Endodermal cell (in vitro differentiated cells): ENCODE results near the gene FMR1. TPM values are rescaled to one million over a fixed set of nuclear protein-coding genes. Genes with fewer than 3 reads are reported as not detected.

ENCODE experiments used
- DNase-seq: peaks from one replicate; pipeline ENCODE4 v3.0.0-alpha.2; 2017
- H3K27ac ChIP-seq: 2 replicates; pipeline ENCODE4 v1.5.1; 2013; ENCODE audit warnings: mild to moderate bottlenecking, low read depth, low read length, moderate library complexity
- H3K27me3 ChIP-seq: 2 replicates; pipeline ENCODE4 v1.6.1; 2013; ENCODE audit warnings: mild to moderate bottlenecking, low read length, moderate library complexity; ENCODE audit not compliant: insufficient read depth, control insufficient read depth, poor library complexity, severe bottlenecking
- H3K36me3 ChIP-seq: 2 replicates; pipeline ENCODE4 v1.7.0; 2013; ENCODE audit warnings: mild to moderate bottlenecking, low read length, moderate library complexity; ENCODE audit not compliant: control insufficient read depth, insufficient read depth
- H3K4me1 ChIP-seq: one replicate; pipeline ENCODE4 v1.7.0; 2013; ENCODE audit warnings: low read length; ENCODE audit not compliant: control insufficient read depth, insufficient read depth
- H3K4me3 ChIP-seq: 2 replicates; pipeline ENCODE4 v1.5.1; 2013; ENCODE audit warnings: mild to moderate bottlenecking, low read length, moderate library complexity
- H3K9ac ChIP-seq: 2 replicates; pipeline ENCODE4 v1.6.1; 2013; ENCODE audit warnings: mild to moderate bottlenecking, low read length, moderate library complexity; ENCODE audit not compliant: poor library complexity, severe bottlenecking; ENCODE audit errors: extremely low read depth
- H3K9me3 ChIP-seq: 2 replicates; pipeline ENCODE4 v1.6.1; 2013; ENCODE audit warnings: mild to moderate bottlenecking, low read length, moderate library complexity; ENCODE audit not compliant: control insufficient read depth
- H3K27ac Mint-ChIP-seq: 2 replicates; pipeline ENCODE4 v1.8.0; 2020; ENCODE audit warnings: mixed read lengths
- H3K27me3 Mint-ChIP-seq: 2 replicates; pipeline ENCODE4 v1.8.0; 2021; ENCODE audit warnings: mild to moderate bottlenecking, mixed read lengths; ENCODE audit not compliant: insufficient read depth
- H3K36me3 Mint-ChIP-seq: 2 replicates; pipeline ENCODE4 v1.8.0; 2020; ENCODE audit warnings: low read depth, mixed read lengths
- H3K4me1 Mint-ChIP-seq: 2 replicates; pipeline ENCODE4 v1.8.0; 2020; ENCODE audit warnings: mixed read lengths
- H3K4me3 Mint-ChIP-seq: 2 replicates; pipeline ENCODE4 v1.8.0; 2020; ENCODE audit warnings: mild to moderate bottlenecking, moderate library complexity, mixed read lengths
- H3K9me3 Mint-ChIP-seq: 2 replicates; pipeline ENCODE4 v1.8.0; 2020; ENCODE audit warnings: mild to moderate bottlenecking, mixed read lengths
- WGBS, 2 experiments: methylation state at CpG; one replicate each; pipeline versions ENCODE4 v1.1.5 to v1.1.7; 2013; ENCODE audit warnings: missing lambda C conversion rate in 2 of 2, mixed read lengths in 1 of 2; ENCODE audit not compliant: insufficient coverage in 1 of 2, insufficient read length in 1 of 2; 5-methylcytosine and 5-hydroxymethylcytosine counted together
- total RNA-seq, 2 donors: library from RNA; stranded (reverse); fragmentation: NEBNext Ultra II Directional in 1 of 2; extraction: Animal tissue kit (Norgen Biotek cat#: 25700) in 1 of 2; gene quantifications; 2 replicates in 1 of 2; 3 replicates in 1 of 2; pipeline ENCODE4 v1.2.1, GENCODE V29; 2021
- TF ChIP-seq, protein P1 (sequence below): fragments of 200-600 bp; sonication (generic); conservative IDR thresholded peaks from 2 replicates; pipeline ENCODE4 v1.5.0; 2021; ENCODE audit warnings: antibody characterized with exemption, mild to moderate bottlenecking

FMR1 gene
- total RNA-seq, 2 donors from 2014 or later: 55.4 to 59.1 TPM

DNA sequence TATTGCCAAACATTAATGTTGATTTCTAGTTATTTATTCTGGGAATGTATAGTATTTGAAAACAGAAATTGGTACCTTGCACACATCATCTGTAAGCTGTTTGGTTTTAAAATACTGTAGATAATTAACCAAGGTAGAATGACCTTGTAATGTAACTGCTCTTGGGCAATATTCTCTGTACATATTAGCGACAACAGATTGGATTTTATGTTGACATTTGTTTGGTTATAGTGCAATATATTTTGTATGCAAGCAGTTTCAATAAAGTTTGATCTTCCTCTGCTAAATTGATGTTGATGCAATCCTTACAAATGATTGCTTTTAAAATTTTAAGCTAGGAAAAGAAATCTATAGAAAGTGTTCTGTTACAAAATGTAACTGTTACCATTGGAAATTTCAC lies 38.6 kb downstream of the FMR1 start:
- Histone ChIP-seq H3K27ac (no peak overlapping the region), H3K36me3 (peaks cover 38% of the 10 kb centered on the region), H3K27me3 (no peaks in the 10 kb centered on the region), H3K9me3 (no peaks in the 10 kb centered on the region), H3K4me1 (no peaks in the 10 kb centered on the region), H3K9ac (no peak overlapping the region), H3K4me3 (no peak overlapping the region)
- peaks cover 42% of the 10 kb centered on the region for H3K9me3 Mint-ChIP-seq
- no peak for DNase-seq
- TF ChIP-seq, protein P1, sequence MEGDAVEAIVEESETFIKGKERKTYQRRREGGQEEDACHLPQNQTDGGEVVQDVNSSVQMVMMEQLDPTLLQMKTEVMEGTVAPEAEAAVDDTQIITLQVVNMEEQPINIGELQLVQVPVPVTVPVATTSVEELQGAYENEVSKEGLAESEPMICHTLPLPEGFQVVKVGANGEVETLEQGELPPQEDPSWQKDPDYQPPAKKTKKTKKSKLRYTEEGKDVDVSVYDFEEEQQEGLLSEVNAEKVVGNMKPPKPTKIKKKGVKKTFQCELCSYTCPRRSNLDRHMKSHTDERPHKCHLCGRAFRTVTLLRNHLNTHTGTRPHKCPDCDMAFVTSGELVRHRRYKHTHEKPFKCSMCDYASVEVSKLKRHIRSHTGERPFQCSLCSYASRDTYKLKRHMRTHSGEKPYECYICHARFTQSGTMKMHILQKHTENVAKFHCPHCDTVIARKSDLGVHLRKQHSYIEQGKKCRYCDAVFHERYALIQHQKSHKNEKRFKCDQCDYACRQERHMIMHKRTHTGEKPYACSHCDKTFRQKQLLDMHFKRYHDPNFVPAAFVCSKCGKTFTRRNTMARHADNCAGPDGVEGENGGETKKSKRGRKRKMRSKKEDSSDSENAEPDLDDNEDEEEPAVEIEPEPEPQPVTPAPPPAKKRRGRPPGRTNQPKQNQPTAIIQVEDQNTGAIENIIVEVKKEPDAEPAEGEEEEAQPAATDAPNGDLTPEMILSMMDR: no peak
- no peaks in the 10 kb centered on the region for H3K4me1 Mint-ChIP-seq
- H3K4me3 Mint-ChIP-seq: no peak overlapping the region
- H3K27ac Mint-ChIP-seq: no peak overlapping the region
- H3K27me3 Mint-ChIP-seq: no peaks in the 10 kb centered on the region
- peaks cover 18% of the 10 kb centered on the region for H3K36me3 Mint-ChIP-seq
- WGBS, 2 experiments: 100% methylated on average over 1 of the region's 1 CpG; no CpG with 5 or more reads in 1 of the 2 experiments

DNA sequence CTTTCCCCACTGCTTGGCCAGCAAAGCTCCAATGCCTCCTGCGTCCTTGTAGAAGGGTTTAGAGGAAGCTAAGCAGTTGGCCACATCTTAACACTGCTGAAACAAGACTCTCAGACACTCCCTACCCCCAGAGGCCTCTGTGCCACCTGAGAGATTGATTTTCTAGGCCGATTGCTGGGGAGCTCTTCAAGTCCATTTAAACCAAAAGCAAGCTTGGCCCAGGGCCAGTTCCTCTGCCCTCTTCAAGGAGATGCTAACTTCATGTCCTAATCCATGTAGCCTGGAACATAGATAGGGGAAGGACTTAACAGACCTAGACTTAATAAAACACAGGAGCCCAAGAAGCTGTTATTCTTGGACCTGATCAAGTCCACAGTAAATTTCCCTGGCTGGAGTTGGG lies 42.3 kb downstream of the FMR1 start:
- Mint-ChIP-seq H3K9me3 (peaks cover 52% of the 10 kb centered on the region), H3K36me3 (peaks cover 1% of the 10 kb centered on the region), H3K27me3 (no peaks in the 10 kb centered on the region), H3K27ac (no peak overlapping the region), H3K4me3 (no peak overlapping the region), H3K4me1 (no peaks in the 10 kb centered on the region)
- Histone ChIP-seq H3K9me3 (no peaks in the 10 kb centered on the region), H3K27ac (no peak overlapping the region), H3K4me1 (no peaks in the 10 kb centered on the region), H3K36me3 (peaks cover 17% of the 10 kb centered on the region), H3K4me3 (no peak overlapping the region), H3K9ac (no peak overlapping the region), H3K27me3 (no peaks in the 10 kb centered on the region)
- TF ChIP-seq, protein P1: no peak
- no peak for DNase-seq
- 100% methylated on average over 1 of the region's 2 CpGs; no CpG with 5 or more reads in 1 of the 2 experiments for WGBS, 2 experiments

DNA sequence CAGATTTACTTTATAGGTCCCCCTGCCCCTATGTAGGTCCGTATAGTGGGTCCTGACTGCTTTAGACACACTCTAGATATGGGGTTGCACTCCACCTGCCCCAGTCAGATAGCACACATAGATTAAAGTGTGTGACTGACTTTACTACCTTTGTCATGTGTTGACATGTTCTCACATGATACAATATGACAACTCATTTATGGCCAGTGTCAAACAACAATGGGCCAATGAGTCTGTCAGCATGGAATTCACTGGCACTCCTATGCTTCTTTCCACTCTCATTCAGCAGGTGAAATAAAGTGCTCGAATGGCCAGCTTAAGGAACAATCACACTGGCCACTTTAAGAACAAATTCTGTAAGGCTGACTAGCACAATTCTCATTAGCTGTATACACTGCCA lies 45.6 kb downstream of the FMR1 start:
- H3K9me3 Mint-ChIP-seq: peaks cover 47% of the 10 kb centered on the region
- no peaks in the 10 kb centered on the region for H3K9me3 ChIP-seq

More for the DNA sequence above, 45.6 kb downstream of the FMR1 start:
- no peak overlapping the region for H3K27ac ChIP-seq
- Mint-ChIP-seq H3K4me3 (no peak overlapping the region), H3K27me3 (no peaks in the 10 kb centered on the region), H3K27ac (no peak overlapping the region), H3K4me1 (no peaks in the 10 kb centered on the region), H3K36me3 (no peaks in the 10 kb centered on the region)
- no peak overlapping the region for H3K9ac ChIP-seq
- TF ChIP-seq, protein P1: no peak
- no peaks in the 10 kb centered on the region for H3K36me3 ChIP-seq
- H3K4me1 ChIP-seq: no peaks in the 10 kb centered on the region
- no peaks in the 10 kb centered on the region for H3K27me3 ChIP-seq
- 93 to 100% methylated on average over 1 to 2 of the region's 2 CpGs for WGBS, 2 experiments
- DNase-seq: no peak
- no peak overlapping the region for H3K4me3 ChIP-seq
